Measurements from ENCODE around the gene DAB2IP. TPM values are rescaled to one million over a fixed set of nuclear protein-coding genes. Genes with fewer than 3 reads are reported as not detected.

The DAB2IP gene
- total RNA-seq, 1 donor from 2014 or later: 12.8 TPM

DNA sequence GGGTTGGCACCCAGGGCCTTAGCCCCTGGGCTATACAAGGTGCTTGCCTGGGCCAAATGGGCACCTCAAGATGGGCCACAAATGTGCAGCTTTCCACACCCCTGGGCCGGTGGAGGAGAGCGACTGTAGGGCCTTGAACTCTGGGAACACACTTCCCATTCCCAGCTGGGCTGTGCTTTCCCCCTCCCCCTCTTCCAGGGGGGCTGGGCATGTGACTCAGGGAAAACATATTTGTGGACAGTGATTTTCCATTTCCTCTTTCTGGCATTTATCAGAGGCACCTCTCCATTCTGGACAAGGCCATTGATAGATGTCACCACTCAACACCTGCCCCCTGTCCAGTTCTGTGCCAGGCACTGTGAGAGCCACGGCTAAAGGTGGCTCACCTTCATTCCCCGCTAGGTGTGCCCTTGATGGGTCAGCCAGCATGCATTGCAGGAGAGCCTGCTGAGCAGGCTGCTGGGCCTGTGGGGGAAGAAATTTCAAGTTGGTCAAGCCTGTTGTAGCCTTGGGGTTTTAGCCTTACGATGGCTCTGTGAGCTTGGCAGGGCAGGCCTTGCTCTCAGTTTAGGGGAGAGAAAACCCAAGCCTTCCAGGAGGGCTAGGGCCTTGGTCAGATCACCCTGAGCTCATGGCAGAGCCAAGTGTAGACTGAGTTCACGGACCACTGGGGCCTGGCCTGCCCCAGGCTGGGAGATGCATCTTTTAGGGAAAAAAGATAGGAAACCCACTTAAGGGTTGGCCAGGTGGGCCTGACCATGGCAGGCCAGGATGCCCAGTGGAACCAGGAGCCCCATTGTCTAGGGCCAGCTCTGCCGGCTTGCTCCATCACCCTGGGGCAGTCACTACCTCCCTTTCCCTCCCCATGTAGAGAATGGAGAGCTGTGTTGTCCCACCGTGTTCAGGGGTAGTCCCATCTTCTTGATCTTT, 113.9 kb downstream of the DAB2IP start:
- no peak for DNase-seq

DNA sequence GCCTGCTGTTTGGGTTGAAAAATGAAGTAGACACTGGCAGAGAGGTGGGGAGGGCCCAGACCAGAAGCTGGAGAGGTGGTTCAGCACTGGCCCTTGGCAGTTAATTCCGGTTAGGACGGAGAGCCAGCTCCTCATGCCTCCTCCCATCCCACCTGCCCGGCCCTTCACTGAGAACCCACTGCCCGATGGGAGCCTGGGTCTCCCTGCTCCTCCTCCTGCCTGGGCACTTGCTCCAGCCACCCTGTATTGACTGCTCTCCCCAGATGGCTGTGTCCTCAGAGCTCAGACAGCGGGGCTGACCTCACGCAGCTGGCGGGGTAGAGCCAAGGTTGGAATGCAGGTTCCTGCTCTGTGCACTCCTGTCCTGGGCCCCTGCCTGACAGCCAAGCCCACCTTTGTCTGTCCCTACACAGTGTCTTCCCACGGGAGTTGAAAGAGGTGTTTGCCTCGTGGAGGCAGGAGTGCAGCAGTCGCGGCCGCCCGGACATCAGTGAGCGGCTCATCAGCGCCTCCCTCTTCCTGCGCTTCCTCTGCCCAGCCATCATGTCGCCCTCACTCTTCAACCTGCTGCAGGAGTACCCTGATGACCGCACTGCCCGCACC, 114.7 kb downstream of the DAB2IP start:
- DNase-seq: no peak

DNA sequence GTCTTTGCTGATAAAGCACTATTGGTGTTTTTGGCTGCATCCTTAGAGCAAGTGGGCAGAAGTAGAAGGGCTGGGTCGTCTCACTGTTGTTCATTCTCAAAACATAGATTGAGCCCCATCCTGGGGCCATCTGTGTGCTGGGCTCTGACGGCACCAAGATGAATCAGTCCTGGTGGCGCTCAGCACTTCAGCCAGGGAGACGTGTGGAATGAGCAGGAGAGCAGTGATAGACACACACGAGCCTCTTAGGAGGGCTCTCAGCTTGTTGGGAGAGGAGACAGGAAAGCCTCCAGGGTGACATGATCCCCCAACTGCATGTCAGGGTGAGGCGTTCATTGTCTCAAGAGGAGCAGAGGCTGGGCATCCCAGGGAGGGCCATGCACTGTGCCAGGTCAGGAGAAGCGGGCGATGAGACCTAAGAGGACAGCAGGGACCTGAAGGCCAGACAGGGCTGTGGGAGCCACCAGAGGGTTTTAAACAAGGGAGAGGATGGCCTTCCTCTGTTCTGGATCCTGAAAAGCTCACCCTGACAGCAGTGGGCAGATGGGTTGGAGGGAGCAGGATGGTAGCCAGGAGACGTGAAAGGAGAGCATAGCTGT, 115.8 kb downstream of the DAB2IP start:
- no peak for DNase-seq

DNA sequence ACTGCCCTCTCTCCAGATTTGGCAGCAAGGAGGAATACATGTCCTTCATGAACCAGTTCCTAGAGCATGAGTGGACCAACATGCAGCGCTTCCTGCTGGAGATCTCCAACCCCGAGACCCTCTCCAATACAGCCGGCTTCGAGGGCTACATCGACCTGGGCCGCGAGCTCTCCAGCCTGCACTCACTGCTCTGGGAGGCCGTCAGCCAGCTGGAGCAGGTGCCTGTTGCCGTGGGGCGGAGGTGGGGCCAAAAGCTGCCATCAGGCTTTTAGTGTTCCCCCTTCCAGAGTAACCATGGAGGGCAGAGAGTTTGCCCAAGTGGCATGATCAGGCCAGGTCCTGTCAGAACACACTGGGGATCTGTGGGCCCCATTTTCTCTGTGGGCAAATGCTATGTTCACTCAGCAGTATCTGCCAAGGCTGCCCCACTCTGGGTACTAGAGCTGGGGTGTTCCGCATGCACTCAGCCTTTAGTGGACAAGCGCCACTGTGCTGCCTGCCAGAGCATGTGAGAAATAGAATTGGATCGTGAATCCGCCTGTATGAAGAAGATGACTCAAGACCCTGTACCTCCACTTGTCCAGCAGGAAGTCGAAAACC, 117.1 kb downstream of the DAB2IP start:
- DNase-seq: no peak

DNA sequence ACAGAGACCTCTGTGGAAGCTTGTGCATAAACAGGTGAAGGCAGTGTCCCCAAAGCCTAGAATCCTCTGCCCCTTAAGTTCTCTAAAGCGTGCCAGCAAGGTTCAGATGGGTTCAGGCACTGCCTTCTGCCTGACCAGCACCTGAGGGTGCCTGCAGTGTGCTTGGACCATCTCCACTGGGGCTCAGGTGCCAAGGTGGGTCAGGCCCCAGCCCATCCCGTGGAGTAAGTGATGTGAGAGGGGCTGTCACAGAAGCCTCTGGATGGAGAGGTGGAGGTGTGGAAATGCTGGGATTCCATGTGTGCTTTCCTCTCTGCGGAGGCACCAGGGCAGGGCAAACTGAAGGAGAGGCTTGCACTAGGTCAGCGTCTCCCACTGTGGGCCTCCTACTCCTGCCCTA, 118.5 kb downstream of the DAB2IP start:
- no peak for DNase-seq

DNA sequence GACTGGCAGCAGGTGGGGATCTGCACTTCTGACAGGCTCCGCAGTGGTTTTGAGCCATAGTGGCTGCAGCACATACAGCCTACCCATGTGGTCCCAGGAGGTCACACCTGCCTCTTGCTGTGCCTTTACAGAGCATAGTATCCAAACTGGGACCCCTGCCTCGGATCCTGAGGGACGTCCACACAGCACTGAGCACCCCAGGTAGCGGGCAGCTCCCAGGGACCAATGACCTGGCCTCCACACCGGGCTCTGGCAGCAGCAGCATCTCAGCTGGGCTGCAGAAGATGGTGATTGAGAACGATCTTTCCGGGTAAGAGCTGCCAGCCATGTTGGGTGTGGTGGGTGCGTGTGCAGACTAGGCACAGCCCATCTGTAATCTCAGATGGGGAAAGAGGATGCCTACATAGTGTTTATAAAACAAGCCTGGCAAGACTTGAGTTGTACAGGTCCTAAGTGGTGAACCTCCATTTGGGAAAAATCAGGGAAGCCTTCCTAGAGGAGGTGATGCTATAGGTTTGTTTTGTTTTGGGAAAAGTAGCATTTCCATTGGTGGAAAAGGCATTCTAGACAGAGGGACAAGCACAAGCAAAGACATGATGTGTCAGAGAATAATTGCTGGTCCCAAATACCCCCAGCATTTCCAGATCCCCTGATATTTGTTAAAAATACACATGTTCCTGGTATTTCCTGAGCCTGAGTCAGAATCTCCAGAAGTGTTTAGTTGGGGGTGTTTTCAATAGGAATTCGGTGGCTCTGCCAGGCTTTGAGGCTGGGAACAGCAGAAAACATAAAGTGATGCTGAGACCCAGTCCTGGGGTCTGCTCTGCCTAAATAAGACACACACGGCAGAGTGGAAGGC, 119.2 kb downstream of the DAB2IP start:
- DNase-seq: no peak

DNA sequence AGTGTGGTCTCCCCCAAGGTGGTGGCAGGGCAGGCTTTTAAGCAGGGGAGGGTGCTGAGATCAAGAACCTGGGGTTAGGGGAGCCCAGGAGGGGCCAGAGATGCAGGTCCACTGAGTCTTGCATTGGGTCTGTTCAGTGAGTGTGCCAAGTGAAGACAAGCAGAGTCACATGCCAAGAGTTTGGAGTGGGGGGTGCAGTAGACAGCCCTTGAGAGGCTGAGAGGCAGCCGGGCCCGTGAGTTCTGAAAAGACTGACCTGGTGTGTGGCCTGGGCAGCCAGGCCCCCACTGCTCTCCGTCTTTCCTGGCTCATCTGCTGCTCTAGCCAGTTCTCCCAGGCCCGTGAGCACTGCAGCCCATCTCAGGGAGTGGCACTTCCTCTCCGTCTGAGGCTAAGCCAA, 120.0 kb downstream of the DAB2IP start:
- no peak for DNase-seq

DNA sequence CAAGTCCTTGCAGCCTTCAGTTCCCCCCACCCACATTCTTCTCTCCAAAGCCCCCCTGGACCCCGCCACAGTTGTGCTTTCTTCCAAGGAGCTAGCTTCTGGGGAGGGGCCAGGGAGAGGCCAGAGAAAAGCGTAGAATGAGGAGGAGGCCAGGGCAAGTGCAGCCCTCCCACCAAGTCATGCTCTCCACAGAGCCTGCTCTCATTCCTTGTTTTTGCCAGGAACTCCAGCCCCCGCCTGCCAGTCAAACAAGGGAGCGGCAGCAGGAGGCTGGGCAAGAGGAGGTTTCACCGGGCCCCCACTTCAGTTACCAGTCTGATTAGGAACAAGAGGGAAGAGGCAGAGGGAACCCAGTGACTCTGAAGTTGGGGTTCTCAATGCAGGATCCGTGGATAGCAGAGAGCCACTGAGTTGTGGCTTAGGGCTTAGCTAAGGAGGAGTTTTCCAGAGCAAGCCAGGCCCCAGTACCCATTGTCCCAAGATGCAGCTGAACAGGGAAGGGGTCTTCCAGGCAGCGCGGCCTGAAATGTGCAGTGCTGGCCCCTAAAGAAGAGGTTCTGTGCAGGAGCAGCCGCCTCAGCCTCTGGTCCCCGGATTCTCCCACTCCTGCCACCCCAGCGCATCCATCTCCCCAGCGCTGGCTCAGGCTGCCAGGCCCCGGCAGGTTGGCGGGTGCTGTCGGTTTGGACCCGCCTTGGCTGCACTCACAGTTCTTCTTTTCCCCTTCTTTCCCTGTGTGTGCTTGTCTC, 120.6 kb downstream of the DAB2IP start:
- DNase-seq: no peak

DNA sequence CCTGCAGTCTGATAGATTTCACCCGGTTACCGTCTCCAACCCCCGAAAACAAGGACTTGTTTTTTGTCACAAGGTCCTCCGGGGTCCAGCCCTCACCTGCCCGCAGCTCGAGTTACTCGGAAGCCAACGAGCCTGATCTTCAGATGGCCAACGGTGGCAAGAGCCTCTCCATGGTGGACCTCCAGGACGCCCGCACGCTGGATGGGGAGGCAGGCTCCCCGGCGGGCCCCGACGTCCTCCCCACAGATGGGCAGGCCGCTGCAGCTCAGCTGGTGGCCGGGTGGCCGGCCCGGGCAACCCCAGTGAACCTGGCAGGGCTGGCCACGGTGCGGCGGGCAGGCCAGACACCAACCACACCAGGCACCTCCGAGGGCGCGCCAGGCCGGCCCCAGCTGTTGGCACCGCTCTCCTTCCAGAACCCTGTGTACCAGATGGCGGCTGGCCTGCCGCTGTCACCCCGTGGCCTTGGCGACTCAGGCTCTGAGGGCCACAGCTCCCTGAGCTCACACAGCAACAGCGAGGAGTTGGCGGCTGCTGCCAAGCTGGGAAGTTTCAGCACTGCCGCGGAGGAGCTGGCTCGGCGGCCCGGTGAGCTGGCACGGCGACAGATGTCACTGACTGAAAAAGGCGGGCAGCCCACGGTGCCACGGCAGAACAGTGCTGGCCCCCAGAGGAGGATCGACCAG, 121.3 kb downstream of the DAB2IP start:
- no peak for DNase-seq

DNA sequence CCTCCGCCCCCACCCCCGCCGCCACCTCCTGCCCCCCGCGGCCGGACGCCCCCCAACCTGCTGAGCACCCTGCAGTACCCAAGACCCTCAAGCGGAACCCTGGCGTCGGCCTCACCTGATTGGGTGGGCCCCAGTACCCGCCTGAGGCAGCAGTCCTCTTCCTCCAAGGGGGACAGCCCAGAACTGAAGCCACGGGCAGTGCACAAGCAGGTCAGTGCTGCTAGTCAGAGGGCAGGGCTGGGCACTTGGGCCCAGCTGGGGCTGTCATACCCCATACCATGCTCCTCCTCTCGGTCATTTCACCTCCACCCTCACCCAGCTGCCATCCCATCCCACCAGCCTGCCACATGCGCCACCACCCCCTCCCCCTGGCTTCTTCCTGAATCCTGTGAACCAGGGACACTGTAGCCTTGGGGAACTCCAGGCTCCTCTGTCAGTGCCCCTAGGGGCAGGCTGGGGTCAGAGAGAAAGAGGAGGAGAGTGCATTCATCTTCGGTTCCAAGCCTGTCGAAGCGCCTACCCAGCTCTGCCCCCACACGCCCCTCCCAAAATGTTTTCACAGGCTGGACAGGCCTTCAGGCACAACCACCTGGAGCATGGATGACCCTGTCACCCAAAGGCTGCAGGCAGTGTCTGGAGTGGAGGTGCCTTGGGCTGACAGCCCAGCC, 122.0 kb downstream of the DAB2IP start:
- DNase-seq: no peak

DNA sequence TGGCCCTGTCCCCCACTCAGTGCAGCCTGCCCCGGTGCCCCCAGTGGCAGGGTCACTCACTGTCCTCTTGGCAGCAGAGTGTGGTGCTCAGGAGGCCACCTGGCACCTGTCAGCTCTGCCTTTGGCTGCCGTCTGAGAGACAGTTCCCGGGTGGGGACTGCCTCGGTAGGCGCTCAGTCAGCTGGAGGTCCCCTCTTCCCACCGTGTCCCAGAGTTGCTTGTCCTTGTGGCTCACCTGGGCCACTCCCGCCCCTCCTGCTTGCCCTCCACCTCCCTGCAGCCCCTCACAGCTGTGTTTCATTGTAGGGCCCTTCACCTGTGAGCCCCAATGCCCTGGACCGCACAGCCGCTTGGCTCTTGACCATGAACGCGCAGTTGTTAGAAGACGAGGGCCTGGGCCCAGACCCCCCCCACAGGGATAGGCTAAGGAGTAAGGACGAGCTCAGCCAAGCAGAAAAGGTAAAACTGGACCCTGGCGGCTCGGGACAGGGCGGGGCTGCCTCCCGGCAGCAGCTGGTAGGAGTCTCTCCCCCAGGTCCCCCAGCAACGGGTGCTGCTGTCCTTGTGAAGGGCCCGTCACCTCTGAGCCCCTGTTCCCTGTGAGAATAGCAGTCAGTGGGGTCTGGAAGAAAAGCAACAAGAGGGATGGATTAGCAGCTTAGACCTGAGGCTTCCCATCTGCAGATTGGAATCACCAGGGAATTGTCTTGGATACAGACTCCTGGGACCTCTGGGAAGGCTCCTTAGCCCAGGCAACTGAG, 122.7 kb downstream of the DAB2IP start:
- DNase-seq: no peak

DNA sequence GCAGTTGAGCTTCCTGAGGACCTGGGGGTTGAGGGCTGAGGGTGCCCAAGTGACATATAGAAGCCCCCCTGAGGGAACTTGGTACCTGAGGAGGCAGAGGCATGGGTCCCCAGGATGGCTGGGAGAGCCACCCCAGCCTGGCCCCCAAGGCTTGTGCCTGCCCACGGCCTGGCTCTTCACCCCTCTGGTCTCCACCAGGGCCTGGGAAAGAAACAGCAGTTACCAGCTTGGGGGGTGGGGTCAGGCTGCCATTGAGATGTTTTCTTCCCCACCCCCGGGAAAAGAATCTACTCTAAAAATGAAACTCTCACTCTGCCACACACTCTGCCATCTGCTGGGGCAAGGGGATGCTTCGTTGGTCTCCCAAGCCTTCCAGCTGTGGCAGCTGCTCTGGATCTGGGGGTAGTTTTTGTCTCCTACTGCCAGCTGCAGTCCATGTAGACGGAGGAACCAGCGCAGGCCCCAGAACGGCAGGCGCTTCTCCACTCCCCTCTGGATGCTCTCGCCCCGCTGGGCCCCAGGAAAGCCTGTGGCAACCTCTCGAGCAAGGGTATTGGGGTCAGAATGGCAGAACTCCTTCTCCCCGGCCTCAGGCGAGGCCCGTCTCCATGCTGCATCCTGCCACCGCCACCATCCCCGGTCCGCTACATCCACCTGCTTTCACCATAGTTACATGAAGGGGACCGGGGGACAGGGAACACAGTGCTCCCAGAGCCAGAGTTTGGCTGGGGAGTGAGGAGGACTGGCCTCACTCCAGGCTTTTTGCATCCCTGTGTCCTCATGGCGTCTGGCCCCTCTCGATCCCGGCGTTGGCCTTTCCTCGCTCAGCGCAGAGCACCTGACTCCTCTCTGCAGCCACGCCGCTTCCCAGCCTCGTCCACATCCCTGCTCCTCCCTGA, 123.5 kb downstream of the DAB2IP start:
- DNase-seq: no peak

DNA sequence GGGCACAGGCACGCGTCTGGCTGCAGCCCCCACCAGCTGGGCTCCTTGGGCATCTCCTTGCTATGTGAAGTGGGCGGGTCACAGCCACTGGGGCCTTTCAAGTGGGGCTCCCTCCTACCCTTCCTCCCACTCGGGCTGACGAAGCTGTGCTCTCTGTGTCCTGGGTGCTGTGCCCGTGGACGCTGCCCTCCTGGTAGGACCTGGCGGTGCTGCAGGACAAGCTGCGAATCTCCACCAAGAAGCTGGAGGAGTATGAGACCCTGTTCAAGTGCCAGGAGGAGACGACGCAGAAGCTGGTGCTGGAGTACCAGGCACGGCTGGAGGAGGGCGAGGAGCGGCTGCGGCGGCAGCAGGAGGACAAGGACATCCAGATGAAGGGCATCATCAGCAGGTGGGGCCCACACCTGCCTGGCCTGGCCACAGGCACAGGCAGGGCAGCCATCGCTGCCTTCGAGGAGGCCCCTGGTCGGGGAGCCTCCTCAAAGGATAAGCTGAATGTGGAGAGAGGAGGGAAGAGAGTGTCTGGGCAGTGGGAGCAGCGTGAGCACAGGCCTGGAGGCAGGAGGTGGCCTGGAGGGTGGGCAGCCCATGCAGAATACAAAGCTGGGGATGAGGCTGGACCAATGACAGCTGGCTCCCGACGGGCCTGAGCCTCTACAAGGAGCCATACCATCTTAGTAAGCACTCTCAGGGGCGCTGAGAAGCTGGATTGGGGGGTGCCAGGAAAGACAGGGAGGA, 124.7 kb downstream of the DAB2IP start:
- no peak for DNase-seq

DNA sequence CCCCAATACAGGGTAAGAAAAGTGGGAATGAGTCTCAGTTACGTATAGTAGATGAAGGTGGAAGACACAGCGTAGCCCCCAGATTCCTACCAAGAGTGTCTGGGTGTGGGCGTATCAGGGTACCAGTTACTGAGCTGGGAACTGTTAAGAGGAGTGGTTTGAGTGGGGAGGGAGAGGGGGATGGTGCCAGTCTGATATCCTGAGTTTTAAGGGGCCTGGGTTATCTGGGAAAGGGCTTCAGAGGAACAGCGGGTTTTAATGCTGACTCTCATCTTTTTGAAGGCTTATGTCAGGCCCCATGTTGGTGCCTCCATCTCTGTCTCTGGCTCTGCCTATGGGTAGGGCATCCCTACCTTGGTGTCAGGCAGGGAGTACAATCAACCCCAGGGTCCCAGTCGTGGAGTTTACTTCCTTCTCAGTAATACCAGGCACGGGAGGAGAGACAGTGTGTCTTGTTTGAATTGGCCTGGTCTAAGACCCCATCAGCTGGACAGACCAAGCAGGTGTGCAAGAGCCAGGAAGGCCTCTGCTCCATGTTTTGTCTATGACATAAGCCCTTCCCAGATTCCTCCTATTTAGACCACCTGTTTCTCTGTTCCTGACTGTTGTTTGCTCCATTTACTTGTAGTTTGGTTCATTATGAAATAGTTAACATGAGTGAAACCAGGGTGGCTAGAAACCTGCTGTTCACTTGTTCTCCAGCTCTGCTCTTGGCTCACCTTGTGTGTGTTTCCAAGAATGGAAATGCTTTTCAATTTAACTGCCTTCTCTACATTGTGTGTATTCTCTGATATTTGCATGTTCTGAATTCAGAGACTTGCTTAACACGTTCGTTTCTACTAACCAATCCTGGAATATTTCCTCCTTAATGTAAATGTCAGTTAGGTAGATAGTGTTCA, 125.6 kb downstream of the DAB2IP start:
- DNase-seq: no peak

DNA sequence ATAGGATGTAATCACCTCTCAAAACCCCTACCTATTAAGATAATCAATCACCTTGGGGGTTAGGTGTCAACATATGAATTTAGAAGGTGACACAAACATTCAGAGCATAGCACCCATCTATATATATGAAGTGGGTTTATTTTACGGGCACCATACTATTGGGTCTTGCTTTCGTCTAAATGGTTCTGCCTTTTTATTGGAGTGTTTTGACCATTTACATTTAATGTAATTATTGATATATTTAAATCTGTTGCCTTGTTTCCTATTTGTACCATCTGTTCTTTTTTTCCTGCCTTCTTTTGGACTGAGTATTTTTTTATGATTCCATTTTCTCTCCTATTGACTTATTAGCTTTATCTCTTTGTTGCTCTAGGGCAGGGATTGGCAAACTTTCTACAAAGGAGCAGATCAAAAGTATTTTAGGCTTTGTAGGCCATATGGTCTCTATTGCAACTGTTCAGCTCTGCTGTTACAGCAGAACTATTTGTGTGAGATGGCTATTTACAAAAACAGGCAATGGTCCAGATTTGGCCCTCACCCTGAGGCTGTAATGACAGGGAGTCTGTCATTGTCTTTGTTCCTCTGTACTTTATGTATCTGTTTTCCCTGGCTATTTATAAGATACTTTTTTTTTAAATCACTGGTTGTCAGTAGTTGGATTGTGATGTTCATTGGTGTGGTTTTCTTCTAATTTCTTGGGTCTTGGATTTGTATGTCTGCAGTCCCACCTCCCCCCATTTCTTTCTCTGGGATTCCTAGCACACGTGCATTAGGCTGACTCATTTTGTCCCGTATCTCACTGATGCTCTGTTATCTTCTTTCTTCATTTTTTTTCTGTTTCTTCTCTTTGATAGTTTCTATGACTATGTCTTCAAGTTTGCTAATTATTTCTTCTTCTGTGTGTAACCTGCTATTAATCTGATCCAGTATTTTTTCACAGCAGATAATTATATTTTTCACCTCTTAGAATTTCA, 127.1 kb downstream of the DAB2IP start:
- DNase-seq: no peak
